MM.1S (cell line): ENCODE measurements around the gene THRA.

Experiments
- CTCF ChIP-seq: fragments of 300-600 bp; sonication (generic); IDR thresholded peaks from 2 replicates; pipeline ENCODE4 v1.5.1; 2016; ENCODE audit warnings: antibody characterized with exemption, low read length, mixed read lengths
- EZH2 ChIP-seq: fragments of 300-600 bp; sonication (generic); optimal IDR thresholded peaks from 2 replicates; pipeline ENCODE3; 2017; ENCODE audit warnings: low read depth, mild to moderate bottlenecking, antibody characterized with exemption, low read length, mixed read lengths
- EZH2phosphoT487 ChIP-seq: fragments of 300-600 bp; sonication (generic); IDR thresholded peaks from 2 replicates; pipeline ENCODE4 v1.6.1; 2018; ENCODE audit warnings: antibody characterized with exemption, low read length

GRCh38 chr17:40134184-40134583 lies 71.4 kb downstream of the THRA start:
- TF ChIP-seq CTCF (no peak), EZH2 (no peak), EZH2phosphoT487 (no peak)
